ENCODE results near the gene HSBP1L1.

HSBP1L1 gene

DNA sequence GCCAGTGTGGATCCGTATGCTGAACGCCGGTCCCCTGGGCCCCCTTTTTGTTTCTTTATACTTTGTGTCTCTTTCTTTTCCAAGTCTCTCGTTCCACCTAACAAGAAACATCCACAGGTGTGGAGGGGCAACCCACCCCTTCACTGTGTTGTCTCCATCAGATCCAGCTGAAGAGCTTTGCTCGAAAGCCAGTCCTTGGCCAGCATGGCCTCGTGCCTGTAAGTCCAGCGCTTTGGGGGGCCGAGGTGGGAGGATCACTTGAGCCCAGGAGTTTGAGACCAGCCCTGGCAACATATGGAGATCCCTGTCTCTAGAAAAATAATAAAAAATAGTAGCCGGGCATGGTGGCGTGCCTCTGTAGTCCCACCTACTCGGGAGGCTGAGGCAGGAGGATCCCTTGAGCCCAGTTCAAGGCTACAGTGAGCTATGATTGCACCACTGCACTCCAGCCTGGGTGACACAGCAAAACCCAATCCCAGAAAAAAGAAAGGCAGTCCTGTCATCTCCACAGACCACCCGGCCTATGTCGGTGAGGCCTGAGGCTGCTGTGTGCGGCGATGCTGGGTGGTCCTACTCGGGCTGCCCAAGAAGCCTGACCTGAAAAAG, 3.4 kb upstream of the HSBP1L1 start:
- no peaks in the 10 kb centered on the region for H3K9me3 ChIP-seq (replicated peaks in 1 of 2; ENCODE audit: control insufficient read depth in 2 of 2, insufficient read depth in 1 of 2, low read depth in 1 of 2, low read length in 2 of 2)
- no peak overlapping the region for H4K8ac ChIP-seq (ENCODE audit: low read depth, low read length)
- H3K4ac ChIP-seq (ENCODE audit: low read length) = no peak overlapping the region
- H3K9ac ChIP-seq (ENCODE audit: low read depth, low read length, poor library complexity) = no peak overlapping the region
- H3K23ac ChIP-seq (ENCODE audit: low read depth, low read length, poor library complexity) = no peak overlapping the region
- H3K4me2 ChIP-seq (ENCODE audit: insufficient read depth, low read length, poor library complexity, severe bottlenecking) = no peak overlapping the region
- H3K18ac ChIP-seq (ENCODE audit: low read length) = peak overlapping the region; percentile 50
- H3K4me1 ChIP-seq (ENCODE audit: control insufficient read depth in 2 of 2, insufficient read depth in 1 of 2, low read depth in 1 of 2, low read length in 2 of 2) = peaks cover 6 to 22% of the 10 kb centered on the region in 2 donors
- DNase-seq (ENCODE audit: low spot score) = no peak
- no peak overlapping the region for H3K14ac ChIP-seq (ENCODE audit: low read length)
- no peak overlapping the region for H4K91ac ChIP-seq (ENCODE audit: low read depth, low read length, poor library complexity)
- no peak overlapping the region for H3K27ac ChIP-seq (replicated peaks; ENCODE audit: low read length)
- H2AFZ ChIP-seq (ENCODE audit: low read length) = no peak overlapping the region
- no peaks in the 10 kb centered on the region for H3K36me3 ChIP-seq (replicated peaks in 1 of 2; ENCODE audit: control insufficient read depth in 2 of 2, insufficient read depth in 2 of 2, low read length in 2 of 2)
- no peak overlapping the region for H3K4me3 ChIP-seq (ENCODE audit: low read length in 2 of 2)
- peak overlapping the region; percentile 11 for H2BK15ac ChIP-seq (ENCODE audit: low read length)
- H2BK12ac ChIP-seq (ENCODE audit: low read length) = no peak overlapping the region
- H3K27me3 ChIP-seq (ENCODE audit: control insufficient read depth in 3 of 3, insufficient read depth in 3 of 3, low read depth in 1 of 3, low read length in 3 of 3) = peaks cover 0 to 11% (median 0%) of the 10 kb centered on the region in 3 experiments
- no peak overlapping the region for H2BK120ac ChIP-seq (ENCODE audit: low read depth, low read length)
- H3K79me1 ChIP-seq (ENCODE audit: low read depth, low read length) = peaks cover 3% of the 10 kb centered on the region
- peak overlapping the region; percentile 51 for H2AK5ac ChIP-seq (ENCODE audit: low read depth, low read length)
- no peak overlapping the region for H2BK5ac ChIP-seq (ENCODE audit: low read length)
- no CpG with 5 or more reads among the region's 16 CpGs for WGBS, 2 donors (ENCODE audit: extremely low coverage in 2 of 2, insufficient read length in 2 of 2, insufficient replicate concordance in 1 of 2)

DNA sequence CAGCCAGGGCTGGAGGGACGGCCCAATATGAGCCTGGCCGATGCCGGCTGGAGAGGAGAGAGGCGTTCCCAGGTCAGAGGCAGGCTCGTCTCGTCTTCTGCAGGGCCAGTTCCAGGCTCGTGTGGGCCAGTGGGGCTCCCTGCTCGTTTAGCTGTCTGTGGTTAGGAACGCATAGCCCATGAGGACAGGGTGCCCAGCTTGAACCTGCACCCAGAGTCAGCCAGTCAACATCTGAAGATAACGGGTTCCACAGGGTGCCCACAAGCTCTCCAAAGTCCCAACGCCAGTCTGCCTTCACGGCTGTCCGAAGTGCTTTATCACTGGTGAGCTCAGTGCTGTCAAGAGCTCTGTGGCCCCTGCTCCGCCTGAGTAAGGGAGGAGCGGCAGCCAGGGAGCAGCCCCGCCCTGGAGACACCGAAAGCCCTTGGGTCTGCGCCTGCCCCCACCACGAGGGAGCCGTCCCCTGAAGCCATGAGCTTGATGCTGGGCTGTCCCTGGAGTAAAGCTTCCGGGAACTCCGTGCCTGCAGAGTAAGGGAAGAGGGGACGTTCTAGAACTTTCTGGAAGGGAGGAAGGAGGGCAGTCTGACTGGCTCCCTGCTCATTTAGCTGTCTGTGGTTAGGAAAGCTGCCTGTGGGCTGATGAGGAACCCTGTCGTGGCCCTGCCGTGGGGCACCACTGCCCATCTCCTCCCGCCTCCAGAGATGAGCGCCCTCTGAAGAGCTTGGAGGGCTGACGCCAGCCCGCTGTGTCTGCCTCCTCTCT, 2.7 kb upstream of the HSBP1L1 start:
- Histone ChIP-seq H3K18ac (ENCODE audit: low read length) (peak overlapping the region; percentile 50), H2AK5ac (ENCODE audit: low read depth, low read length) (peak overlapping the region; percentile 82), H3K9me3 (replicated peaks in 1 of 2; ENCODE audit: control insufficient read depth in 2 of 2, insufficient read depth in 1 of 2, low read depth in 1 of 2, low read length in 2 of 2) (no peaks in the 10 kb centered on the region), H3K9ac (ENCODE audit: low read depth, low read length, poor library complexity) (no peak overlapping the region), H3K27ac (replicated peaks; ENCODE audit: low read length) (no peak overlapping the region), H2BK15ac (ENCODE audit: low read length) (peak overlapping the region; percentile 11), H3K4ac (ENCODE audit: low read length) (no peak overlapping the region), H3K14ac (ENCODE audit: low read length) (no peak overlapping the region), H3K27me3 (ENCODE audit: control insufficient read depth in 3 of 3, insufficient read depth in 3 of 3, low read depth in 1 of 3, low read length in 3 of 3) (peaks cover 0 to 11% (median 0%) of the 10 kb centered on the region in 3 experiments), H2AFZ (ENCODE audit: low read length) (no peak overlapping the region), H3K4me2 (ENCODE audit: insufficient read depth, low read length, poor library complexity, severe bottlenecking) (no peak overlapping the region), H2BK12ac (ENCODE audit: low read length) (peak overlapping the region; percentile 24), H4K91ac (ENCODE audit: low read depth, low read length, poor library complexity) (no peak overlapping the region), H4K8ac (ENCODE audit: low read depth, low read length) (no peak overlapping the region), H3K79me1 (ENCODE audit: low read depth, low read length) (peaks cover 3% of the 10 kb centered on the region), H3K4me3 (ENCODE audit: low read length in 2 of 2) (no peak overlapping the region), H3K4me1 (ENCODE audit: control insufficient read depth in 2 of 2, insufficient read depth in 1 of 2, low read depth in 1 of 2, low read length in 2 of 2) (peaks cover 6 to 22% of the 10 kb centered on the region in 2 donors), H3K23ac (ENCODE audit: low read depth, low read length, poor library complexity) (peak overlapping the region; percentile 23), H2BK5ac (ENCODE audit: low read length) (no peak overlapping the region), H3K36me3 (replicated peaks in 1 of 2; ENCODE audit: control insufficient read depth in 2 of 2, insufficient read depth in 2 of 2, low read length in 2 of 2) (no peaks in the 10 kb centered on the region), H2BK120ac (ENCODE audit: low read depth, low read length) (no peak overlapping the region)
- no CpG with 5 or more reads among the region's 29 CpGs for WGBS, 2 donors (ENCODE audit: extremely low coverage in 2 of 2, insufficient read length in 2 of 2, insufficient replicate concordance in 1 of 2)
- no peak for DNase-seq (ENCODE audit: low spot score)

DNA sequence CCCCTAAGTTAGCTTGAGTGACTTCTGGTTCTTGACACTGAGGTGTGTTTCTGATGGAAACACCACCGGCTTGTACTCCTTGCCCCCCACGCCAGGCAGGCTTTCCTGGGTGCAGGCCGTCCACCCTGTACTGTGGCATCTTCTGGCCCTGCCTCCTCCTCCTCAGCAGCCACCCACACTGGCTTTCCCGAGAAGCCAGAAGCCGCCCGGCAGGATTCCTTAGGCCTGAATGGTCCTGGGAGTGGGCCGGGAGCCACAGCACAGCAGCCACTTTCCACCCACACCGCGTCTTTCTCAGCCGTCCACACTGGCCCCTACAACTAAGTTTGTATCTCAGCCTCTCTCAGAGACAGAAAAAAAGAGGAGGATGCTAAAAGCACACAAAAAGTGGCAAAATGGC, 2.1 kb upstream of the HSBP1L1 start:
- Histone ChIP-seq H3K18ac (ENCODE audit: low read length) (peak overlapping the region; percentile 15), H3K4ac (ENCODE audit: low read length) (no peak overlapping the region), H3K4me2 (ENCODE audit: insufficient read depth, low read length, poor library complexity, severe bottlenecking) (no peak overlapping the region), H2BK120ac (ENCODE audit: low read depth, low read length) (no peak overlapping the region), H3K23ac (ENCODE audit: low read depth, low read length, poor library complexity) (peak overlapping the region; percentile 23), H2AK5ac (ENCODE audit: low read depth, low read length) (peak overlapping the region; percentile 82), H2AFZ (ENCODE audit: low read length) (no peak overlapping the region), H3K9ac (ENCODE audit: low read depth, low read length, poor library complexity) (peak overlapping the region; percentile 70), H3K79me1 (ENCODE audit: low read depth, low read length) (peaks cover 3% of the 10 kb centered on the region), H3K14ac (ENCODE audit: low read length) (no peak overlapping the region), H2BK15ac (ENCODE audit: low read length) (peak overlapping the region; percentile 11), H2BK12ac (ENCODE audit: low read length) (no peak overlapping the region), H3K27ac (replicated peaks; ENCODE audit: low read length) (no peak overlapping the region), H3K27me3 (ENCODE audit: control insufficient read depth in 3 of 3, insufficient read depth in 3 of 3, low read depth in 1 of 3, low read length in 3 of 3) (peaks cover 0 to 11% (median 0%) of the 10 kb centered on the region in 3 experiments), H3K36me3 (replicated peaks in 1 of 2; ENCODE audit: control insufficient read depth in 2 of 2, insufficient read depth in 2 of 2, low read length in 2 of 2) (no peaks in the 10 kb centered on the region), H2BK5ac (ENCODE audit: low read length) (no peak overlapping the region), H3K4me1 (ENCODE audit: control insufficient read depth in 2 of 2, insufficient read depth in 1 of 2, low read depth in 1 of 2, low read length in 2 of 2) (peaks cover 6 to 22% of the 10 kb centered on the region in 2 donors), H4K8ac (ENCODE audit: low read depth, low read length) (no peak overlapping the region), H4K91ac (ENCODE audit: low read depth, low read length, poor library complexity) (no peak overlapping the region), H3K4me3 (ENCODE audit: low read length in 2 of 2) (no peak overlapping the region), H3K9me3 (replicated peaks in 1 of 2; ENCODE audit: control insufficient read depth in 2 of 2, insufficient read depth in 1 of 2, low read depth in 1 of 2, low read length in 2 of 2) (no peaks in the 10 kb centered on the region)
- DNase-seq (ENCODE audit: low spot score) = no peak
- no CpG with 5 or more reads among the region's 10 CpGs for WGBS, 2 donors (ENCODE audit: extremely low coverage in 2 of 2, insufficient read length in 2 of 2, insufficient replicate concordance in 1 of 2)

All from neuronal stem cell (in vitro differentiated cells).